K562 (cell line): ENCODE results near the gene MRPS26. TPM values are rescaled to one million over a fixed set of nuclear protein-coding genes. Genes with fewer than 3 reads are reported as not detected.

Experiments used
- ATAC-seq: fragments of 200-7000 bp; cut with Tn5 transposase; 3 replicates; pipeline ENCODE4 v1.9.1; 2020; ENCODE audit warnings: moderate library complexity
- BruUV-seq: library from RNA; stranded (reverse); fragments of 400-500 nt; replicated peaks from 2 replicates; lab custom pipeline; 2021; lab: Mats Ljungman, UMichigan
- CTCF ChIA-PET: fragments of 300-600 bp; formaldehyde crosslinking; extraction: SDS; loops from one replicate; lab custom pipeline; 2021; ENCODE audit warnings: low intra/inter-chr PET ratio; lab: Yijun Ruan, JAX
- POLR2A ChIA-PET: fragments of 300-600, 350-650 bp; sonication (Branson Sonifier 250); formaldehyde crosslinking; extraction: SDS; loops from one replicate; lab custom pipeline; 2021; ENCODE audit warnings: antibody characterized with exemption, inconsistent platforms; lab: Yijun Ruan, JAX
- DNase-seq, 4 experiments: peaks; one replicate each; pipeline versions ENCODE4 v3.0.0 to v3.0.0-alpha.2; 2011 to 2018; ENCODE audit warnings: low spot score in 3 of 4, mixed read lengths in 3 of 4; ENCODE audit errors: extremely low read depth in 1 of 4
- FAIRE-seq: peaks from 2 replicates; lab custom pipeline; 2011; peaks lifted over from hg19 to GRCh38; lab: Jason Lieb, UNC
- H2AFZ ChIP-seq: 2 replicates; pipeline ENCODE4 v1.6.0; 2011; ENCODE audit warnings: low read depth, low read length, control low read depth, inconsistent platforms
- H3K27ac ChIP-seq: fragments of 200-600 bp; 3 replicates; pipeline ENCODE4 v1.8.0; 2011; ENCODE audit warnings: low read depth, mild to moderate bottlenecking, control low read depth, inconsistent platforms, low read length, moderate library complexity, mixed read lengths; ENCODE audit errors: extremely low read depth
- H3K27me3 ChIP-seq, 2 experiments: fragments of 300-600 bp in 1 of 2; 2 replicates in 1 of 2; 3 replicates in 1 of 2; pipeline versions ENCODE4 v1.6.0 to v1.8.0; 2011; ENCODE audit warnings: inconsistent platforms in 2 of 2, low read length in 2 of 2, mild to moderate bottlenecking in 1 of 2, mixed read lengths in 1 of 2, moderate library complexity in 1 of 2; ENCODE audit not compliant: control insufficient read depth in 2 of 2, insufficient read depth in 2 of 2
- H3K36me3 ChIP-seq: fragments of 300-600 bp; 3 replicates; pipeline ENCODE4 v1.8.0; 2011; ENCODE audit warnings: mild to moderate bottlenecking, low read length, inconsistent platforms; ENCODE audit not compliant: control insufficient read depth, insufficient read depth
- H3K4me1 ChIP-seq, 2 experiments: fragments of 200-600 bp in 1 of 2; replicated peaks in 1 of 2; 2 replicates in 1 of 2; 3 replicates in 1 of 2; pipeline versions ENCODE4 v1.5.1 to v1.8.0; 2011; ENCODE audit warnings: inconsistent platforms in 2 of 2, low read length in 2 of 2, mild to moderate bottlenecking in 1 of 2, mixed read lengths in 1 of 2, moderate library complexity in 1 of 2; ENCODE audit not compliant: control insufficient read depth in 2 of 2, insufficient read depth in 2 of 2
- H3K4me2 ChIP-seq: 2 replicates; pipeline ENCODE4 v1.6.1; 2011; ENCODE audit warnings: low read length, control low read depth, inconsistent platforms, mixed read lengths; ENCODE audit not compliant: insufficient read depth
- H3K4me3 ChIP-seq: fragments of 200-600 bp; sonication (generic), shearing (Covaris generic); 2 replicates; pipeline ENCODE4 v1.5.1; 2016; ENCODE audit warnings: control low read depth, inconsistent platforms
- H3K79me2 ChIP-seq: fragments of 200-600 bp; 3 replicates; pipeline ENCODE4 v1.8.0; 2011; ENCODE audit warnings: low read length, inconsistent platforms; ENCODE audit not compliant: control insufficient read depth, insufficient read depth
- H3K9ac ChIP-seq, 2 experiments: 2 replicates each; pipeline versions ENCODE4 v1.6.0 to v1.6.1; 2011; ENCODE audit warnings: low read depth in 2 of 2, low read length in 2 of 2, control low read depth in 1 of 2, inconsistent platforms in 1 of 2, mild to moderate bottlenecking in 1 of 2, mixed read lengths in 1 of 2; ENCODE audit not compliant: insufficient read depth in 1 of 2
- H3K9me1 ChIP-seq: one replicate; pipeline ENCODE4 v1.6.0; 2011; ENCODE audit warnings: inconsistent platforms, mild to moderate bottlenecking, low read length, moderate library complexity; ENCODE audit not compliant: control insufficient read depth, insufficient read depth
- H3K9me3 ChIP-seq: replicated peaks from 2 replicates; pipeline ENCODE4 v1.5.1; 2011; ENCODE audit warnings: low read depth, low read length, inconsistent platforms; ENCODE audit not compliant: control insufficient read depth, insufficient read depth
- H4K20me1 ChIP-seq: replicated peaks from 2 replicates; pipeline ENCODE4 v1.6.1; 2011; ENCODE audit warnings: low read length, inconsistent platforms, mixed read lengths; ENCODE audit not compliant: control insufficient read depth, insufficient read depth
- CSDE1 ChIP-seq, 2 experiments: fragments of 450-650 bp; IDR thresholded peaks; 2 replicates each; pipeline ENCODE4 v1.6.1; 2016; ENCODE audit warnings: mild to moderate bottlenecking in 1 of 2
- NFATC3 ChIP-seq: fragments of 450-650 bp; IDR thresholded peaks from 2 replicates; pipeline ENCODE4 v1.6.1; 2017; ENCODE audit warnings: mild to moderate bottlenecking
- PCBP1 ChIP-seq: fragments of 200-400 bp; formaldehyde crosslinking; IDR thresholded peaks from 2 replicates; pipeline ENCODE4 v1.6.1; 2018; ENCODE audit warnings: mild to moderate bottlenecking, low read depth, low read length; ENCODE audit not compliant: poor library complexity, severe bottlenecking
- TAF7 ChIP-seq: fragments of 450-650 bp; IDR thresholded peaks from 2 replicates; pipeline ENCODE4 v1.6.1; 2016; ENCODE audit warnings: missing genetic modification characterization, missing compliant biosample characterization
- ZNF12 ChIP-seq: sonication (generic); formaldehyde crosslinking; IDR thresholded peaks from 2 replicates; pipeline ENCODE4 v1.4.0; 2020; ENCODE audit warnings: mild to moderate bottlenecking, missing genetic modification reagents
- ZNF133 ChIP-seq: fragments of 250-450 bp; sonication (Bioruptor Pico); IDR thresholded peaks from 2 replicates; pipeline ENCODE4 v1.4.0; 2020; ENCODE audit warnings: mild to moderate bottlenecking
- ZNF408 ChIP-seq: fragments of 250-450 bp; sonication (Bioruptor Pico); IDR thresholded peaks from 2 replicates; pipeline ENCODE4 v1.4.0; 2020; ENCODE audit warnings: low read depth, mild to moderate bottlenecking, moderate library complexity
- ZSCAN32 ChIP-seq: fragments of 450-650 bp; formaldehyde crosslinking; IDR thresholded peaks from 2 replicates; pipeline ENCODE4 v1.4.0; 2020; ENCODE audit warnings: mild to moderate bottlenecking, moderate library complexity
- WGBS: fragments of 100-300 bp; shearing (Covaris generic); methylation state at CpG from one replicate; pipeline ENCODE4 v1.1.6; 2016; ENCODE audit warnings: low coverage, mixed read lengths; ENCODE audit not compliant: insufficient coverage; ENCODE audit errors: missing lambda C conversion rate; 5-methylcytosine and 5-hydroxymethylcytosine counted together
- in situ Hi-C: fragments of 300-500 bp; cut with MboI; formaldehyde crosslinking; loops from 4 replicates; pipeline ENCODE4 v1.15.0; 2018; ENCODE audit warnings: inconsistent platforms, mixed read lengths
- intact Hi-C: fragments of 100-400 bp; cut with micrococcal nuclease; formaldehyde crosslinking; loops from 2 replicates; pipeline ENCODE4 v1.14.2; 2022
- polyA plus RNA-seq, 8 experiments: library from polyadenylated mRNA; depleted of rRNA in 4 of 8; stranded (reverse) in 5 of 8; unstranded in 3 of 8; fragments of >200 nt; fragmentation: Nextera tagmentation in 2 of 8; fragmentation: Illumina TruSeq in 1 of 8; extraction: Ambion mirVana in 2 of 8; extraction: Trizol in 1 of 8; gene quantifications; 2 replicates each; pipeline versions ENCODE4 v1.2.1 to v1.2.3, GENCODE V29; 2011 to 2014; ENCODE audit warnings: inconsistent platforms in 1 of 8, missing spikeins in 1 of 8
- total RNA-seq, 7 experiments: library from RNA; depleted of rRNA in 6 of 7; stranded (reverse); fragments of >200 nt in 6 of 7; fragmentation: Illumina TruSeq in 2 of 7; extraction: Trizol in 2 of 7; gene quantifications; 2 replicates each; pipeline versions ENCODE4 v1.2.1 to v1.2.3, GENCODE V29; 2011 to 2021; ENCODE audit warnings: low replicate concordance in 1 of 7
- TF ChIP-seq, protein P1 (sequence below), 2 experiments: IDR thresholded peaks in 1 of 2; conservative IDR thresholded peaks in 1 of 2; 2 replicates each; pipeline ENCODE4 v1.6.1; 2016; ENCODE audit warnings: low read depth in 2 of 2, mild to moderate bottlenecking in 1 of 2, missing compliant biosample characterization in 1 of 2, missing genetic modification characterization in 1 of 2, moderate library complexity in 1 of 2
- TF ChIP-seq, protein P2 (sequence below): sonication (generic); formaldehyde crosslinking; IDR thresholded peaks from 2 replicates; pipeline ENCODE4 v1.8.0; 2022; ENCODE audit warnings: mild to moderate bottlenecking, missing genetic modification reagents, borderline replicate concordance
- TF ChIP-seq, protein P3 (sequence below): sonication (generic); formaldehyde crosslinking; IDR thresholded peaks from 2 replicates; pipeline ENCODE4 v1.8.1; 2022; ENCODE audit warnings: missing genetic modification reagents
- TF ChIP-seq, protein P4 (sequence below): sonication (generic); formaldehyde crosslinking; IDR thresholded peaks from 2 replicates; pipeline ENCODE4 v1.8.0; 2023; ENCODE audit warnings: mild to moderate bottlenecking, missing genetic modification reagents
- TF ChIP-seq, protein P5 (sequence below): sonication (generic); formaldehyde crosslinking; IDR thresholded peaks from 2 replicates; pipeline ENCODE4 v1.8.1; 2022; ENCODE audit warnings: missing genetic modification reagents

MRPS26 gene
- total and polyA plus RNA-seq, 9 of the 15 experiments (the other 6 are each of a cell fraction or from before 2014, with no cell fraction given): 2.7 to 70.5 (median 28.8) TPM

DNA sequence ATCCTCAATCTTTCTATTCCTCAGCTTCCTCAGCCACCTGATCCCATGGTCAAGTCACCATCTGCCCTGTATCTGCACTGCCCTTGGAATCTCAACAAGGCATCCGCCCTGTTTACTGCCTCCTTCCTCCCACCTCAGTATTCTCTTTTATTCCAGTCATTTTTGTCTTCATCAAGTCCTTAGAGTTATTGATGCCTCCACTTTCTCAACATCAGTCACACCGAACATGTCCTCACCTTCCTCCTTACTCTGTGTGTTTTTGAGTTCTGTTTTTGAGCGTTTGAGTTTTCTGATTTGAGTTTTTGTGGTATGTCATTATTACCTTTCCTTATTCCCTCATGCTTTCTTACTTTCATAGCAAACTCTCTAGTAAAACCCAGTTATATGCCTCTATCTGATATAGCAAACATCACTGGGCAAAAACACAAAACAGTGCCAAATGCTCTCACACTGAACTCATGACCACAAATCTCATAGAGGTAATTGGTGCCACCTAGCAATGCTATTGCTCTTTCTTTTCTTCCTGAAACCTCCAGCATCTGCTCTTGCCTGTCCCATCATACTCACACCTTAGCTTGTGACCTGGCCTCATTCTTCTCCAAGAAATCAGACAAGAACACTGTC, 14.2 kb upstream of the MRPS26 start:
- CTCF ChIA-PET: no interaction called here
- TF ChIP-seq, protein P1, sequence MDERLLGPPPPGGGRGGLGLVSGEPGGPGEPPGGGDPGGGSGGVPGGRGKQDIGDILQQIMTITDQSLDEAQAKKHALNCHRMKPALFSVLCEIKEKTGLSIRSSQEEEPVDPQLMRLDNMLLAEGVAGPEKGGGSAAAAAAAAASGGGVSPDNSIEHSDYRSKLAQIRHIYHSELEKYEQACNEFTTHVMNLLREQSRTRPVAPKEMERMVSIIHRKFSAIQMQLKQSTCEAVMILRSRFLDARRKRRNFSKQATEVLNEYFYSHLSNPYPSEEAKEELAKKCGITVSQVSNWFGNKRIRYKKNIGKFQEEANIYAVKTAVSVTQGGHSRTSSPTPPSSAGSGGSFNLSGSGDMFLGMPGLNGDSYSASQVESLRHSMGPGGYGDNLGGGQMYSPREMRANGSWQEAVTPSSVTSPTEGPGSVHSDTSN (CRISPR knock-in tag; IDR thresholded peaks at IDR 0.05; ENCODE audit: low read depth): no peak
- TF ChIP-seq, protein P1 (tag; conservative IDR thresholded peaks at IDR 0.05; ENCODE audit: low read depth): no peak
- TF ChIP-seq, protein P2, sequence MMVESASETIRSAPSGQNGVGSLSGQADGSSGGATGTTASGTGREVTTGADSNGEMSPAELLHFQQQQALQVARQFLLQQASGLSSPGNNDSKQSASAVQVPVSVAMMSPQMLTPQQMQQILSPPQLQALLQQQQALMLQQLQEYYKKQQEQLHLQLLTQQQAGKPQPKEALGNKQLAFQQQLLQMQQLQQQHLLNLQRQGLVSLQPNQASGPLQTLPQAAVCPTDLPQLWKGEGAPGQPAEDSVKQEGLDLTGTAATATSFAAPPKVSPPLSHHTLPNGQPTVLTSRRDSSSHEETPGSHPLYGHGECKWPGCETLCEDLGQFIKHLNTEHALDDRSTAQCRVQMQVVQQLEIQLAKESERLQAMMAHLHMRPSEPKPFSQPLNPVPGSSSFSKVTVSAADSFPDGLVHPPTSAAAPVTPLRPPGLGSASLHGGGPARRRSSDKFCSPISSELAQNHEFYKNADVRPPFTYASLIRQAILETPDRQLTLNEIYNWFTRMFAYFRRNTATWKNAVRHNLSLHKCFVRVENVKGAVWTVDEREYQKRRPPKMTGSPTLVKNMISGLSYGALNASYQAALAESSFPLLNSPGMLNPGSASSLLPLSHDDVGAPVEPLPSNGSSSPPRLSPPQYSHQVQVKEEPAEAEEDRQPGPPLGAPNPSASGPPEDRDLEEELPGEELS (CRISPR knock-in tag): no peak
- TF ChIP-seq PCBP1: no peak
- TF ChIP-seq ZNF12: no peak
- no peak for TF ChIP-seq ZSCAN32 (CRISPR knock-in tag)
- no peak for TF ChIP-seq NFATC3
- TF ChIP-seq ZNF133 (CRISPR knock-in tag): no peak
- no peak for TF ChIP-seq TAF7 (tag)
- TF ChIP-seq, protein P3, sequence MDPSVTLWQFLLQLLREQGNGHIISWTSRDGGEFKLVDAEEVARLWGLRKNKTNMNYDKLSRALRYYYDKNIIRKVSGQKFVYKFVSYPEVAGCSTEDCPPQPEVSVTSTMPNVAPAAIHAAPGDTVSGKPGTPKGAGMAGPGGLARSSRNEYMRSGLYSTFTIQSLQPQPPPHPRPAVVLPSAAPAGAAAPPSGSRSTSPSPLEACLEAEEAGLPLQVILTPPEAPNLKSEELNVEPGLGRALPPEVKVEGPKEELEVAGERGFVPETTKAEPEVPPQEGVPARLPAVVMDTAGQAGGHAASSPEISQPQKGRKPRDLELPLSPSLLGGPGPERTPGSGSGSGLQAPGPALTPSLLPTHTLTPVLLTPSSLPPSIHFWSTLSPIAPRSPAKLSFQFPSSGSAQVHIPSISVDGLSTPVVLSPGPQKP (CRISPR knock-in tag): no peak
- no peak for TF ChIP-seq CSDE1 (IDR thresholded peaks at IDR 0.05)
- TF ChIP-seq ZNF408 (CRISPR knock-in tag): no peak
- TF ChIP-seq, protein P4, sequence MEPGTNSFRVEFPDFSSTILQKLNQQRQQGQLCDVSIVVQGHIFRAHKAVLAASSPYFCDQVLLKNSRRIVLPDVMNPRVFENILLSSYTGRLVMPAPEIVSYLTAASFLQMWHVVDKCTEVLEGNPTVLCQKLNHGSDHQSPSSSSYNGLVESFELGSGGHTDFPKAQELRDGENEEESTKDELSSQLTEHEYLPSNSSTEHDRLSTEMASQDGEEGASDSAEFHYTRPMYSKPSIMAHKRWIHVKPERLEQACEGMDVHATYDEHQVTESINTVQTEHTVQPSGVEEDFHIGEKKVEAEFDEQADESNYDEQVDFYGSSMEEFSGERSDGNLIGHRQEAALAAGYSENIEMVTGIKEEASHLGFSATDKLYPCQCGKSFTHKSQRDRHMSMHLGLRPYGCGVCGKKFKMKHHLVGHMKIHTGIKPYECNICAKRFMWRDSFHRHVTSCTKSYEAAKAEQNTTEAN (CRISPR knock-in tag): no peak
- TF ChIP-seq, protein P5, sequence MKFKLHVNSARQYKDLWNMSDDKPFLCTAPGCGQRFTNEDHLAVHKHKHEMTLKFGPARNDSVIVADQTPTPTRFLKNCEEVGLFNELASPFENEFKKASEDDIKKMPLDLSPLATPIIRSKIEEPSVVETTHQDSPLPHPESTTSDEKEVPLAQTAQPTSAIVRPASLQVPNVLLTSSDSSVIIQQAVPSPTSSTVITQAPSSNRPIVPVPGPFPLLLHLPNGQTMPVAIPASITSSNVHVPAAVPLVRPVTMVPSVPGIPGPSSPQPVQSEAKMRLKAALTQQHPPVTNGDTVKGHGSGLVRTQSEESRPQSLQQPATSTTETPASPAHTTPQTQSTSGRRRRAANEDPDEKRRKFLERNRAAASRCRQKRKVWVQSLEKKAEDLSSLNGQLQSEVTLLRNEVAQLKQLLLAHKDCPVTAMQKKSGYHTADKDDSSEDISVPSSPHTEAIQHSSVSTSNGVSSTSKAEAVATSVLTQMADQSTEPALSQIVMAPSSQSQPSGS (CRISPR knock-in tag): no peak

More for the DNA sequence above, 14.2 kb upstream of the MRPS26 start:
- POLR2A ChIA-PET: no interaction called here
- FAIRE-seq: no peak
- 78% methylated on average over 3 of the region's 3 CpGs for WGBS
- Histone ChIP-seq H3K4me3 (no peak overlapping the region), H3K36me3 (peaks cover 62% of the 10 kb centered on the region), H3K27ac (no peak overlapping the region), H3K9ac (no peak overlapping the region), H3K27me3 (no peaks in the 10 kb centered on the region), H4K20me1 (no peaks in the 10 kb centered on the region), H3K9me3 (no peaks in the 10 kb centered on the region), H3K4me2 (no peak overlapping the region), H2AFZ (no peak overlapping the region), H3K79me2 (no peaks in the 10 kb centered on the region), H3K9me1 (no peaks in the 10 kb centered on the region), H3K4me1 (no peaks in the 10 kb centered on the region)
- intact Hi-C loops: no loop called here
- BruUV-seq: no TSS peak
- no peak for ATAC-seq
- DNase-seq: no peak
- in situ Hi-C loops: no loop called here
